ENCODE results near the gene ANTXR1. TPM values are rescaled to one million over a fixed set of nuclear protein-coding genes. Genes with fewer than 3 reads are reported as not detected.

The ANTXR1 gene
- under 1 TPM in 1 of 2 experiments, not detected in 1; 0.12 TPM for total RNA-seq

GRCh38 chr2:69013142-69013839 is at the start of gene ANTXR1:
Gene ANTXR1 (plus strand): TSS chr2:69013179. CDS start chr2:69013500, 321 bp downstream.

GRCh38 chr2:68974251-68974650 is 38.7 kb upstream of the ANTXR1 start, which contains the start of gene GKN1:
Gene GKN1 (plus strand): TSS chr2:68974636. CDS start chr2:68974678, 42 bp downstream.

Small RNA genes lying within 50 kb of the gene (microRNA-seq; reads per million reads assigned to microRNA genes)
- gene MIR3126 (ENCODE audit: borderline microRNAs expressed, borderline replicate concordance), result not detected

Other genes with a start within 250 kb of the ANTXR1 start
- gene BMP10, start 141.8 kb upstream of the ANTXR1 start, total RNA-seq, result not detected
- not detected for gene GKN2, start 60.3 kb upstream of the ANTXR1 start, total RNA-seq
- gene GKN1, start 38.5 kb upstream of the ANTXR1 start, total RNA-seq, result not detected

Data from activated naive CD4-positive, alpha-beta T cell treated with anti-CD3 and anti-CD28 coated beads, Interleukin-2, amount 10 ng/mL, durations not matched to agents 5 hours and 36 hours (primary cell).